GM11168 (cell line): ENCODE results near the gene TSSK2.
"Not testable (repeated sequence)": the region's sequence is repeated elsewhere in the genome, so short reads cannot be mapped to it uniquely, and the experiment has no call there.

ENCODE experiments used
- in situ Hi-C: fragments of 300-500 bp; cut with MboI; formaldehyde crosslinking; loops from one replicate; pipeline ENCODE4 v1.12.0; 2022; ENCODE audit warnings: low sequenced_read_pairs; ENCODE audit not compliant: unreplicated experiment

The TSSK2 gene

GRCh38 chr22:19158649-19159048, 27.5 kb downstream of the TSSK2 start:
- in situ Hi-C loops, result not testable (repeated sequence)

DNA sequence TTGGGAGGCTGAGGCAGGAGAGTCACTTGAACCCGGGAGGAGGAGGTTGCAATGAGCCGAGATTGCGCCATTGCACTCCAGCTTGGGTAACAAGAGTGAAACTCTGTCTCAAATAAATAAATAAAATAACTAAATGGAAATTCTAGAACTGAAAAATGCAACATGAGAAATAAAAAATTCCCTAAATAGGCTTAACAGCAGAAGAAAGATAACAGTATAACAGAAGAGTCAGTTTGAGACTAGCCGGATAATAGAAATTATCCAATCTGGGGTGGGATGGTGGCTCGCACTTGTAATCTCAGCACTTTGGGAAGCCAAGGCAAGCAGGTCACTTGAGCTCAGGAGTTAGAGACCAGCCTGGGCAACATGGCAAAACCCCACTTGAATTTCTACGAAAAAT, 33.3 kb downstream of the TSSK2 start:
- in situ Hi-C loops, result no loop called here

GRCh38 chr22:19166421-19166820, 35.3 kb downstream of the TSSK2 start:
- in situ Hi-C loops, result no loop called here

GRCh38 chr22:19167106-19167869, 36.2 kb downstream of the TSSK2 start:
- in situ Hi-C loops, result no loop called here

GRCh38 chr22:19168088-19168890, 37.2 kb downstream of the TSSK2 start:
- in situ Hi-C loops, result no loop called here

- in situ Hi-C loops, result no loop called here
Observed at GRCh38 chr22:19169002-19169946, 38.2 kb downstream of the TSSK2 start.

DNA sequence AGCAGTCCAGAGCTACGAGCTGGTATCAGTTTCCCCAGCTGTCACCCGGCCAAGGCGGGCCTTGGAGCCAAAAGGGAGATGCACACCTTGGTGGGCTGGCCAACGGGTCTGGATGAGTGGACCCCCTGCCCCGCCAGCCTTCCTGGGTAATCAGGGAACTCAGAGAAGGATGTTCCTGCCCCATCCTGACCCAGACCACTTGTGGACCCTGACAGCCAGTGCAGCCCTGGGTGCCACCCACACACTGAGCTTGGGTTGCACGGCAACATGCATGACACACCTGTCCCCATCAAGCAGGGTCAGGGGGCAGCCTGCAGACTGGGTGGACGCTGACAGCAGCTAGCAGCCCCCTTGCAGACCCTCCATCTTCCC, 38.8 kb downstream of the TSSK2 start:
- in situ Hi-C loops, result no loop called here

- in situ Hi-C loops, result no loop called here
Observed at GRCh38 chr22:19172213-19173046, 41.3 kb downstream of the TSSK2 start.

- in situ Hi-C loops, result no loop called here
Observed at GRCh38 chr22:19173047-19174035, 42.2 kb downstream of the TSSK2 start.

DNA sequence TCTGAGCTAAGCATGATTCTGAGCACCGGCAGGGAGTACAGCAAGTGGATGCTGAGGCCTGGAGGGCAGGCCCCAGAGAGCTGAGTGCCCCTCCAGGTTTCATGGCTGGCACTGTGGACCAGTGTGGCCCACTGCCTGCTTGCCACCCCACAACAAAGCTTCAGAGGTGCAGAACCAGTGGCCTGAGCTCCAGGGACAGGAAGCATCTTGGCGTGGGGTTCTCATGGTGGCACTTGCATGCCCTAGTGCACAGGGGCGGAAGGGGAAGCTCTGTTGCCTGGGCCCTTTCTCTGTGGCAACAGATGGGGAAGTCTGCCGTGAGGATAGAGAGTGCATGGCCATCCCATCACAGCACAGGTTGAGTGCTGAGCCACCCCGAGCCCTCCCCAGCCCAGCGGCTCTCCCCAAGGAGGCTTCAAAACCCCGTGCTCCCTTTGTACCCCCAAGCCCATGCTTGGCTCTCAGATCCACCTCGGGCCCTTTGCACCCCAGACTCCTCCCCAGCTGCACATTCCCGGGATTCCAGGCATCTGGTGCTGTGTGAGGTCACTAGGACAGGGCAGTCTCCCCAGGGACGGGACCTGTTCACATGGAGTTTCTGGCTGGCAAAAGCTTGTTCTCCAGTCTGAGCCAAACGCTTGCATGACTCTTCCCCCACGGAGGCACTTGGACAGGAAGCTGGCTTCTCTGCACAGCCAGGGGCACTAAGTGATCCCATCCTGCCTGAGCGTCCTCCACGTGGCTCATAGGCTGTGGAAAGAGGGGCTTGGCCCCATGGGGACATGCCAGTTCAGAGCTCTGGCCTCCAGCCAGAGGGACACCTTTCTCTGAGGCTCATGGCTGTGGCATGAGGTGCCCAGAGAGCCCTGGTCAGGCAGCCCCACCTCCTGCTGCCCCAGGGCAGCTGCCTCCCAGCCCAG, 43.3 kb downstream of the TSSK2 start:
- in situ Hi-C loops, result no loop called here

- in situ Hi-C loops, result no loop called here
Observed at GRCh38 chr22:19175026-19175601, 44.0 kb downstream of the TSSK2 start.

DNA sequence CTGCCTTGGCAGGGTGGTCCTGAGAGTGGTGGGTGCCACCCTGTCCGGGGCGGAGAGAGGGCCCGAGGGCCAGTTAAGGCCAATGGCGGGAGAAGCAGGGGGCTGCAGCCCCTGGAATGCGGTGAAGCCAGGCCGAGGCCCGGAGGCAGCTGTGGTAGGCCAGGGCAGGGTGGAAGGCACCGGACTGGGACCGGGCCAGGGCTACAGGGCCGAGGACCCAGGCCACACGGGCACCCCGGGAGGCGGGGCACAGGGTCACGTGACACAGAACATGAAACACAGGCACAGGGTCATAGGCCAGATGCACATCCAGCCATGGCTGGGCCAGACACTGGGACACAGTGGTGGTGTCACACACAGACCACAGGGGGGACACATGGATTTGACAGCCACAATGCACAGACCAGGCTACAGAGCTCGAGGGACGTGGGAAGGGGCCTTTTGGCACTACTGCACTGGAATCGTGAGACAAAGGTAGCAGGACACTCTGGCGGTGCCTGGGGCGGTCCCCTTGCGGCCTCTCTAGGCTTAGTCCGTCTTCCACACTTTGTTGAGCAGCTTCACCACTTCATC, 44.6 kb downstream of the TSSK2 start:
- in situ Hi-C loops, result no loop called here

GRCh38 chr22:19176175-19176643, 45.1 kb downstream of the TSSK2 start:
- in situ Hi-C loops, result no loop called here

DNA sequence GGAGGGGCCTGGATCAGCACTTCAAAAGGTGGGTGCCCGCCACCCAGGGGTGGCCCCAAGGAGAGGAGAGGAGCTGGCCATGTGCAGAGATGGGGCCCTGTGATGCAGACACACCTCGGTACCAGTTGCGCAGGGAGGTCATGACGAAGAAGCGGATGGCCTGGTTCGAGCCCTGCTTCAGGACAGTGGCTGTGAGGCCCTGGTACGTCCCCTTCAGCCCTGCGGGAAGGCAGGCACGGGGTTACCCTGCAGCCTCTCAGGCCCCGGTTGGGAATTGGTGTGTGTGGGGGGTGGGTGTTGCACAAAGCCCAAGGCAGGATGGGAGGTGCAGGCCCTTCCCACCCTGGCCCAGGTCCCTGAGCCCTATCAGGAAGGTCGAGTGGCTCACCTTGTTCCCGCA, 45.6 kb downstream of the TSSK2 start:
- in situ Hi-C loops, result no loop called here

- in situ Hi-C loops, result no loop called here
Observed at GRCh38 chr22:19177164-19178064, 46.3 kb downstream of the TSSK2 start.
